HG02623 (cell line): ENCODE results near the gene GSDMA.
"Not testable (repeated sequence)": the region's sequence is repeated elsewhere in the genome, so short reads cannot be mapped to it uniquely, and the experiment has no call there.

Experiments used
- ATAC-seq: cut with Tn5 transposase; IDR thresholded peaks from one replicate; pipeline ENCODE4 v1.9.1; 2021; ENCODE audit warnings: moderate library complexity; ENCODE audit not compliant: unreplicated experiment

GSDMA gene

GRCh38 chr17:39994448-39994847 lies 31.6 kb downstream of the GSDMA start:
- no peak for ATAC-seq

GRCh38 chr17:39995438-39995837 lies 32.6 kb downstream of the GSDMA start:
- no peak for ATAC-seq

- ATAC-seq, result no peak
Observed at GRCh38 chr17:39996162-39996561, 33.4 kb downstream of the GSDMA start.

GRCh38 chr17:39996800-39997199 lies 34.0 kb downstream of the GSDMA start:
- no peak for ATAC-seq

GRCh38 chr17:39997543-39997942 lies 34.7 kb downstream of the GSDMA start:
- no peak for ATAC-seq

GRCh38 chr17:39999067-39999466 lies 36.3 kb downstream of the GSDMA start:
- ATAC-seq, result no peak

- no peak for ATAC-seq
Observed at GRCh38 chr17:40000161-40000560, 37.4 kb downstream of the GSDMA start.

GRCh38 chr17:40001335-40001734 lies 38.5 kb downstream of the GSDMA start:
- not testable (repeated sequence) for ATAC-seq

GRCh38 chr17:40004072-40004471 lies 41.3 kb downstream of the GSDMA start:
- no peak for ATAC-seq

GRCh38 chr17:40004712-40005111 lies 41.9 kb downstream of the GSDMA start:
- ATAC-seq, result no peak

- ATAC-seq, result no peak
Observed at GRCh38 chr17:40005520-40005919, 42.7 kb downstream of the GSDMA start.

GRCh38 chr17:40010946-40011500 lies 48.2 kb downstream of the GSDMA start:
- ATAC-seq, result not testable (repeated sequence)

GRCh38 chr17:40012017-40012647 lies 49.3 kb downstream of the GSDMA start:
- not testable (repeated sequence) for ATAC-seq

- no peak for ATAC-seq
Observed at GRCh38 chr17:40014375-40014980, 51.7 kb downstream of the GSDMA start.

GRCh38 chr17:40015005-40015997 lies 52.5 kb downstream of the GSDMA start, which contains the start of gene CSF3:
Gene CSF3 (plus strand): TSS chr17:40015440. CDS start chr17:40015475, 35 bp downstream.
- no peak for ATAC-seq

- no peak for ATAC-seq
Observed at GRCh38 chr17:40015998-40016985, 53.5 kb downstream of the GSDMA start.

- ATAC-seq, result no peak
Observed at GRCh38 chr17:40017422-40018080, 54.7 kb downstream of the GSDMA start.

GRCh38 chr17:40018211-40019121 lies 55.7 kb downstream of the GSDMA start:
- ATAC-seq, result no peak
